SK-N-MC (cell line): ENCODE data around the gene B3GALT5.

Source experiments
- EZH2 ChIP-seq: fragments of 200-600 bp; sonication (generic); IDR thresholded peaks from one replicate; pipeline ENCODE4 v1.6.1; 2017; ENCODE audit warnings: antibody characterized with exemption
- POLR2AphosphoS5 ChIP-seq: IDR thresholded peaks from 2 replicates; pipeline ENCODE4 v1.6.1; 2012; ENCODE audit warnings: mild to moderate bottlenecking, low read depth, low read length, borderline replicate concordance

DNA sequence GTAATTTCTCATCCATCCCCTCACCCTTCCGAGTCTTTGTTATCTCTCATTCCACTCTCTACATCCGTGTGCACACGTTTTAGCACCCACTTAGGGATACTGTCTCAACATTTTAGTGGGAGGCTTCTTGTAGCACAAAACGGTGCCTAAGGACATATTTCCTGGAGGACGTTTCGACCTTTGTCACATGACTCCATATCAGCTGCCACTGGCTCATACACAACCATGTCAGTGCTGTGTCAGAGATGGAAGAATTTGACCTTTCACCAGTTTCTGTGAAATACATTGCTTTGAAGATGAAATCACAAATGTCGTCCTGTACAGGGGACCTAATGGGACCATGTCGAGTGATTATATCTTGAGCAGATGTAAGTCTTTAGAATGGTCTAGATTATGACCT, 15.6 kb downstream of the B3GALT5 start:
- TF ChIP-seq POLR2AphosphoS5 (no peak), EZH2 (no peak)
